GM18867 (cell line): ENCODE results near the gene BRWD1.
"Not testable (repeated sequence)": the region's sequence is repeated elsewhere in the genome, so short reads cannot be mapped to it uniquely, and the experiment has no call there.

Experiments used
- ATAC-seq: cut with Tn5 transposase; IDR thresholded peaks from one replicate; pipeline ENCODE4 v1.9.1; 2021; ENCODE audit warnings: mild to moderate bottlenecking, moderate library complexity; ENCODE audit not compliant: unreplicated experiment

BRWD1 gene

DNA sequence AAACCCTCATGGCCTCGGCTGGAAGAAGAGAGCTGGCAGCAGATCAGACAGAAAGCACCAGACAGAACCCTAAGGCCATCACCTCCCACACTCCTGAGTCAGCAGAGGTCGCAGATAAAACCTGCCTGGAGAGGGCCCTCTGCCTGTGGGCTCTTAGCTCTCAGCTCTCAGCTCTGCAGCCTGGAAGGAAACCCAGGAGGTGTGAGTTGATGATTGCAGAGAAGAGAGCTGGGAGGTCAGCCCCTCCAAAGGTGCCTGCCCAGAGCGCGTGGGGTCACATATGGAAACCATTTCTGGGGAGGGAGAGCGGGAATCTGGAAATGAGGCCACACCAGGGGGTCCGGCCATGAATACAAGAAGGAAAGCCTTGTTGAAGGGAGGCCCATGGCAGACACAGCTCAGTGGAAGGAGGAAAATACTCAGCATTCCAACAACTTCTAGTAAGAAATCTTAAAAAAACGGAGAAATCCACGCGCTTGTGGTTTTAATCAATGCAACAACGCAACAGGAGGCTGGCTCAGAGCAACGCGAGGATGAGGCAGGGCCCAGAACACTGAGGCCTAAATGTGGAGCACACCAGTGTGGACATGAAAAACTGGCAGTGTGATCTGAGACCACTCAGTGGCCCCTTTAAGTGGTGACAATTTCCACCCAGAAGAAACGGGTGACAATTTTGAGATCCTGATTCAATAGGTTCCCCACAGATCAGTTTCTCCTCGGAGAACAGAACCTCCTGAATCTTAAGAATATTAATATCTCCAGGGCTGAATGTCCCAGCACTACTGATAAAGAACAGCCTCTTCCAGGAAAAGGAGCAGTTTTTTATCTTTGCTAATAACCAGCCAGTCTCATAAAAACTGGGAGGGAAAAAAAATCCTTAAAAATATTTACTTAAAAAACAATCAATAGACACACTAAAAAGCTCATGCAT is 175.9 kb downstream of the BRWD1 start:
- no peak for ATAC-seq

GRCh38 chr21:39136711-39137110 is 176.7 kb downstream of the BRWD1 start:
- no peak for ATAC-seq

DNA sequence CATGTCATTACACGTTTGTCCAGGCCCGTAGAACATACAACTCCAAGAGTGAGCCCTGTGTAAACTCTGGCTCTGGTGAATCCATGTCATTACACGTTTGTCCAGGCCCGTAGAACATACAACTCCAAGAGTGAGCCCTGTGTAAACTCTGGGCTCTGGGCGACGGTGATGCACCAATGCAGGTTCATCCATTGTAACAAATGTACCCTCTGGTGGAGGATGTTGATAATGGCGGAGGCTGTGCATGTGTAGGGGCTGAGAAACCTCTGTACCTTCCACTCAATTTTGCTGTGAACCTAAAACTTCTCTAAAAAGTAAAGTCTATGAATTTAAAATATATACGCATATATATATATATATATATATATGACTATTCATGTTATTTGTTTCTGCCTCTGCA is 177.3 kb downstream of the BRWD1 start:
- ATAC-seq: not testable (repeated sequence)

DNA sequence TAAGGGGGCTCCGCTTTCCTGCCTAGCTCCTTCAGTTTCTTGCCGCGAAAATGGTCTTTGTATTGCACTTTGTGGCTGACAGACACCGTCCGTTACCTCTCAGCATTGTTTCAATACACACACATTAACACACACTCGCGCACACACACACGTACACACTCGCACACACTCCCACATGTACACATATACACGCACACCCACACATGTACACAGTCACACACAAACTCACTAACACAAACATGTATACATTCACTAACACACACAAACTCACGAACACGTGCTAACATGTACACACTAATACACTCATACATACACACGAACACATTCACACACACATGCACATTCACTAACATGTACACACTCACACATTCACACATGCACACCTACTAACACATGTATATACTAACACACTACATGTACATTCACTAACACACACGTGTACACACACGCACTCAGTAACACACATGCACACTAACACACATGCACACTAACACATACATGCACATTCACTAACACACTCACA is 179.1 kb downstream of the BRWD1 start:
- no peak for ATAC-seq
